Measurements from ENCODE around the gene SEMA5A.

DNA sequence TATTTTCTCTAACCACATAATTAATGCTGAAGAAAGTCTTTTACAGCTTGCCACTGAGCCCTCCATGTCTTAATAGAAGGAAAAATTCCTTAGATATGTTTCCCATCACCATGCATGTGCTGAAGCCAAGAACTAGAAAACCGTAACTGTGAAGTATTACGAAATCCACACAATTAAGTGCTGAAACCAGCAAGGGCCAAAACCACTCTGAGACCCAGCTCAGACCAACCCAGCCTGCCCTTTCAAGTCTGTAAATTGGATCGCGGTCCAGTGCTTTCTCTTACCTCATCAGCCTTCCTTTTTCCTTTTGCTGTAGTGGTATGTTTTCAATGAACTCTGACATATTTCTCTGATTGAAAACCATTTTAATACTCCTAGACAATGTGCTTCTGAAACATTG lies 26.3 kb downstream of the SEMA5A start:
- TF ChIP-seq POLR2A (IDR thresholded peaks at IDR 0.05) (no peak), POLR2AphosphoS5 (IDR thresholded peaks at IDR 0.05) (no peak)
